ENCODE results near the gene MAGI1.
"Not testable (repeated sequence)": the region's sequence is repeated elsewhere in the genome, so short reads cannot be mapped to it uniquely, and the experiment has no call there.

MAGI1 gene

GRCh38 chr3:65873028-65873427 is 165.7 kb downstream of the MAGI1 start:
- peak; percentile 71 for DNase-seq (ENCODE audit: low read depth)

GRCh38 chr3:65871305-65872141 is 167.2 kb downstream of the MAGI1 start:
- DNase-seq (ENCODE audit: low read depth) = no peak

GRCh38 chr3:65869798-65870197 is 168.9 kb downstream of the MAGI1 start:
- no peak for DNase-seq (ENCODE audit: low read depth)

- no peak for DNase-seq (ENCODE audit: low read depth)
Observed at GRCh38 chr3:65867463-65868210, 171.1 kb downstream of the MAGI1 start.

GRCh38 chr3:65864357-65864904 is 174.3 kb downstream of the MAGI1 start:
- DNase-seq (ENCODE audit: low read depth) = no peak

GRCh38 chr3:65861718-65862117 is 177.0 kb downstream of the MAGI1 start:
- DNase-seq (ENCODE audit: low read depth) = no peak

GRCh38 chr3:65859612-65860011 is 179.1 kb downstream of the MAGI1 start:
- not testable (repeated sequence) for DNase-seq (ENCODE audit: low read depth)

- no peak for DNase-seq (ENCODE audit: low read depth)
Observed at GRCh38 chr3:65858749-65859148, 180.0 kb downstream of the MAGI1 start.

- DNase-seq (ENCODE audit: low read depth) = no peak
Observed at GRCh38 chr3:65857327-65857726, 181.4 kb downstream of the MAGI1 start.

- peak; percentile 14 for DNase-seq (ENCODE audit: low read depth)
Observed at GRCh38 chr3:65856907-65857306, 181.8 kb downstream of the MAGI1 start.

GRCh38 chr3:65855370-65856100 is 183.2 kb downstream of the MAGI1 start:
- DNase-seq (ENCODE audit: low read depth) = peak; percentile 66

GRCh38 chr3:65854606-65855304 is 184.0 kb downstream of the MAGI1 start:
- no peak for DNase-seq (ENCODE audit: low read depth)

GRCh38 chr3:65851827-65852226 is 186.9 kb downstream of the MAGI1 start:
- DNase-seq (ENCODE audit: low read depth) = peak; percentile 77

- peak; percentile 49 for DNase-seq (ENCODE audit: low read depth)
Observed at GRCh38 chr3:65850261-65850660, 188.5 kb downstream of the MAGI1 start.

- DNase-seq (ENCODE audit: low read depth) = no peak
Observed at GRCh38 chr3:65848024-65848423, 190.7 kb downstream of the MAGI1 start.

GRCh38 chr3:65846936-65847335 is 191.8 kb downstream of the MAGI1 start:
- DNase-seq (ENCODE audit: low read depth) = no peak

- no peak for DNase-seq (ENCODE audit: low read depth)
Observed at GRCh38 chr3:65844370-65844769, 194.3 kb downstream of the MAGI1 start.

- DNase-seq (ENCODE audit: low read depth) = no peak
Observed at GRCh38 chr3:65843732-65844131, 195.0 kb downstream of the MAGI1 start.

GRCh38 chr3:65837604-65838003 is 201.1 kb downstream of the MAGI1 start:
- DNase-seq (ENCODE audit: low read depth) = no peak

- peak; percentile 80 for DNase-seq (ENCODE audit: low read depth)
Observed at GRCh38 chr3:65836047-65836446, 202.7 kb downstream of the MAGI1 start.

GRCh38 chr3:65833761-65834505 is 204.8 kb downstream of the MAGI1 start:
- DNase-seq (ENCODE audit: low read depth) = peak; percentile 87
